22Rv1 (cell line): ENCODE results near the gene BTF3.

Experiments used
- CTCF ChIP-seq: fragments of 450-650 bp; IDR thresholded peaks from 2 replicates; pipeline ENCODE4 v1.5.1; 2017; ENCODE audit warnings: mild to moderate bottlenecking
- ZFX ChIP-seq: fragments of 450-650 bp; IDR thresholded peaks from 2 replicates; pipeline ENCODE4 v1.6.1; 2017; ENCODE audit warnings: antibody characterized with exemption, borderline replicate concordance

DNA sequence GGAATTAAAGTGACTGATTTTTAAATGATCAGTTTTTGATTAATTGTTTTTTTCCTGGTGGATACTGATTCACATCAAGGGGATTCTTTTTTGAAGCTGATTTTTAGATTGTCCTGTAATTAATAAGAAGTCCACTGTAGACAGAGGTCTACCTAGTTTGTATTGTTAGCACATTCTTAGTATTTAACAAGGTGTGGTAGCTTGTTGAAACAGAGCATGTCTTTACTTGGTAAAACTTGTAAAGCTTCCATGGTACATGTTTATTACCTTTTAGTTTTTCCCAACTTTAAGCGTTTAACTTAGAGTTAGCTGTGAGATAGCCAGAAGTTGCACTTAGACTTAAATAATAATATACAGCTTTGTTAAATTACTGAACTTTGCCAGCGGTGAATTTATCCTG is 1.5 kb downstream of the BTF3 start:
- TF ChIP-seq CTCF = no peak
- TF ChIP-seq ZFX = no peak
